Effector memory CD8-positive, alpha-beta T cell (primary cell): ENCODE data around the gene CHAT.

Experiments used
- ATAC-seq: fragments of 150-1000 bp; cut with Tn5 transposase; replicated peaks from 2 replicates; pipeline ENCODE4 v1.10.0; 2021; ENCODE audit warnings: mild to moderate bottlenecking, moderate library complexity
- DNase-seq, 3 experiments: peaks; one replicate each; pipeline ENCODE4 v3.0.0; 2021
- H3K27ac Mint-ChIP-seq, 2 donors: one replicate each; pipeline ENCODE4 v1.8.0; 2022; ENCODE audit warnings: mild to moderate bottlenecking in 2 of 2, mixed read lengths in 2 of 2, moderate library complexity in 2 of 2
- H3K27me3 Mint-ChIP-seq, 2 donors: one replicate each; pipeline ENCODE4 v1.8.0; 2022; ENCODE audit warnings: mixed read lengths in 2 of 2
- H3K36me3 Mint-ChIP-seq: one replicate; pipeline ENCODE4 v1.8.0; 2022; ENCODE audit warnings: mild to moderate bottlenecking, moderate library complexity, mixed read lengths; ENCODE audit not compliant: insufficient read depth
- H3K4me1 Mint-ChIP-seq, 2 donors: one replicate each; pipeline ENCODE4 v1.8.0; 2022; ENCODE audit warnings: low read depth in 2 of 2, mixed read lengths in 2 of 2
- H3K4me3 Mint-ChIP-seq, 2 donors: one replicate each; pipeline ENCODE4 v1.8.0; 2022; ENCODE audit warnings: mild to moderate bottlenecking in 2 of 2, mixed read lengths in 2 of 2, moderate library complexity in 2 of 2
- H3K9me3 Mint-ChIP-seq, 2 donors: one replicate each; pipeline ENCODE4 v1.8.0; 2022; ENCODE audit warnings: mixed read lengths in 2 of 2

CHAT gene

GRCh38 chr10:49650724-49651034 is 36.8 kb downstream of the CHAT start:
- H3K27ac Mint-ChIP-seq, result no peak overlapping the region
- no peaks in the 10 kb centered on the region for H3K9me3 Mint-ChIP-seq
- H3K4me3 Mint-ChIP-seq, result no peak overlapping the region
- DNase-seq (no peak), ATAC-seq (no peak)
- peaks cover 0 to 4% of the 10 kb centered on the region in 2 donors for H3K4me1 Mint-ChIP-seq
- peaks cover 31 to 42% of the 10 kb centered on the region in 2 donors for H3K27me3 Mint-ChIP-seq
- no peaks in the 10 kb centered on the region for H3K36me3 Mint-ChIP-seq

- H3K36me3 Mint-ChIP-seq, result no peaks in the 10 kb centered on the region
- peaks cover 36 to 46% of the 10 kb centered on the region in 2 donors for H3K27me3 Mint-ChIP-seq
- DNase-seq (no peak), ATAC-seq (no peak)
- H3K4me3 Mint-ChIP-seq, result no peak overlapping the region
- no peak overlapping the region for H3K27ac Mint-ChIP-seq
- peaks cover 0 to 4% of the 10 kb centered on the region in 2 donors for H3K4me1 Mint-ChIP-seq
- H3K9me3 Mint-ChIP-seq, result no peaks in the 10 kb centered on the region
Measured at GRCh38 chr10:49651039-49651835, 37.4 kb downstream of the CHAT start.

- H3K9me3 Mint-ChIP-seq, result peaks cover 0 to 4% of the 10 kb centered on the region in 2 donors
- H3K4me3 Mint-ChIP-seq, result no peak overlapping the region
- H3K36me3 Mint-ChIP-seq, result no peaks in the 10 kb centered on the region
- peaks cover 42 to 53% of the 10 kb centered on the region in 2 donors for H3K27me3 Mint-ChIP-seq
- H3K4me1 Mint-ChIP-seq, result peaks cover 0 to 4% of the 10 kb centered on the region in 2 donors
- no peak overlapping the region for H3K27ac Mint-ChIP-seq
- ATAC-seq (no peak), DNase-seq (no peak)
Measured at GRCh38 chr10:49651917-49652316, 38.1 kb downstream of the CHAT start.

GRCh38 chr10:49652421-49653272 is 38.8 kb downstream of the CHAT start:
- ATAC-seq, result no peak
- no peak overlapping the region for H3K27ac Mint-ChIP-seq

GRCh38 chr10:49653273-49653929 is 39.6 kb downstream of the CHAT start:
- Mint-ChIP-seq H3K4me1 (peaks cover 0 to 4% of the 10 kb centered on the region in 2 donors), H3K9me3 (peaks cover 0 to 4% of the 10 kb centered on the region in 2 donors), H3K27me3 (peaks cover 31 to 56% of the 10 kb centered on the region in 2 donors), H3K27ac (no peak overlapping the region), H3K4me3 (no peak overlapping the region), H3K36me3 (no peaks in the 10 kb centered on the region)
- no peak for DNase-seq
- no peak for ATAC-seq

More at GRCh38 chr10:49652421-49653272, 38.8 kb downstream of the CHAT start:
- H3K36me3 Mint-ChIP-seq, result no peaks in the 10 kb centered on the region
- peaks cover 0 to 4% of the 10 kb centered on the region in 2 donors for H3K9me3 Mint-ChIP-seq
- H3K27me3 Mint-ChIP-seq, result peaks cover 38 to 56% of the 10 kb centered on the region in 2 donors
- H3K4me3 Mint-ChIP-seq, result no peak overlapping the region
- DNase-seq, result no peak
- H3K4me1 Mint-ChIP-seq, result peaks cover 0 to 4% of the 10 kb centered on the region in 2 donors

GRCh38 chr10:49654036-49654693 is 40.3 kb downstream of the CHAT start:
- Mint-ChIP-seq H3K27me3 (peaks cover 37 to 56% of the 10 kb centered on the region in 2 donors), H3K27ac (no peak overlapping the region), H3K9me3 (peaks cover 6 to 7% of the 10 kb centered on the region in 2 donors), H3K36me3 (no peaks in the 10 kb centered on the region), H3K4me3 (no peak overlapping the region), H3K4me1 (peaks cover 0 to 4% of the 10 kb centered on the region in 2 donors)
- no peak for ATAC-seq
- DNase-seq, result no peak

GRCh38 chr10:49655099-49655498 is 41.3 kb downstream of the CHAT start:
- ATAC-seq (no peak), DNase-seq (no peak)
- Mint-ChIP-seq H3K36me3 (no peaks in the 10 kb centered on the region), H3K27ac (no peak overlapping the region), H3K27me3 (peaks cover 40 to 52% of the 10 kb centered on the region in 2 donors), H3K4me3 (no peak overlapping the region), H3K9me3 (peaks cover 9 to 16% of the 10 kb centered on the region in 2 donors), H3K4me1 (no peaks in the 10 kb centered on the region)

- DNase-seq (no peak), ATAC-seq (no peak)
- Mint-ChIP-seq H3K4me1 (no peaks in the 10 kb centered on the region), H3K27me3 (peaks cover 36 to 37% of the 10 kb centered on the region in 2 donors), H3K27ac (no peak overlapping the region), H3K9me3 (peaks cover 9 to 17% of the 10 kb centered on the region in 2 donors), H3K36me3 (no peaks in the 10 kb centered on the region), H3K4me3 (no peak overlapping the region)
Measured at GRCh38 chr10:49656845-49657493, 43.1 kb downstream of the CHAT start.

- DNase-seq (no peak), ATAC-seq (no peak)
- no peaks in the 10 kb centered on the region for H3K36me3 Mint-ChIP-seq
- no peak overlapping the region for H3K4me3 Mint-ChIP-seq
- no peak overlapping the region for H3K27ac Mint-ChIP-seq
- H3K9me3 Mint-ChIP-seq, result peaks cover 9 to 17% of the 10 kb centered on the region in 2 donors
- H3K27me3 Mint-ChIP-seq, result peaks cover 30 to 33% of the 10 kb centered on the region in 2 donors
- no peaks in the 10 kb centered on the region for H3K4me1 Mint-ChIP-seq
Measured at GRCh38 chr10:49657606-49658005, 43.8 kb downstream of the CHAT start.

GRCh38 chr10:49661140-49661856 is 47.5 kb downstream of the CHAT start:
- no peaks in the 10 kb centered on the region for H3K4me1 Mint-ChIP-seq
- peaks cover 9 to 17% of the 10 kb centered on the region in 2 donors for H3K9me3 Mint-ChIP-seq
- no peaks in the 10 kb centered on the region for H3K36me3 Mint-ChIP-seq
- ATAC-seq, result no peak
- H3K27ac Mint-ChIP-seq, result no peak overlapping the region
- peaks cover 23 to 27% of the 10 kb centered on the region in 2 donors for H3K27me3 Mint-ChIP-seq
- no peak overlapping the region for H3K4me3 Mint-ChIP-seq
- no peak for DNase-seq

GRCh38 chr10:49662169-49662830 is 48.5 kb downstream of the CHAT start:
- no peak for DNase-seq
- no peaks in the 10 kb centered on the region for H3K4me1 Mint-ChIP-seq
- H3K36me3 Mint-ChIP-seq, result no peaks in the 10 kb centered on the region
- no peak overlapping the region for H3K27ac Mint-ChIP-seq
- no peak overlapping the region for H3K4me3 Mint-ChIP-seq
- H3K27me3 Mint-ChIP-seq, result peaks cover 24 to 26% of the 10 kb centered on the region in 2 donors
- no peak for ATAC-seq
- H3K9me3 Mint-ChIP-seq, result peaks cover 5 to 17% of the 10 kb centered on the region in 2 donors

- H3K4me1 Mint-ChIP-seq, result no peaks in the 10 kb centered on the region
- DNase-seq (no peak), ATAC-seq (no peak)
- no peak overlapping the region for H3K27ac Mint-ChIP-seq
- peaks cover 5 to 16% of the 10 kb centered on the region in 2 donors for H3K9me3 Mint-ChIP-seq
- peaks cover 27 to 32% of the 10 kb centered on the region in 2 donors for H3K27me3 Mint-ChIP-seq
- H3K36me3 Mint-ChIP-seq, result no peaks in the 10 kb centered on the region
- no peak overlapping the region for H3K4me3 Mint-ChIP-seq
Measured at GRCh38 chr10:49663596-49663995, 49.8 kb downstream of the CHAT start.
